HT-29 (cell line): ENCODE data around the gene ALMS1. TPM values are rescaled to one million over a fixed set of nuclear protein-coding genes. Genes with fewer than 3 reads are reported as not detected.
"Not testable (repeated sequence)": the region's sequence is repeated elsewhere in the genome, so short reads cannot be mapped to it uniquely, and the experiment has no call there.

ENCODE experiments used
- DNase-seq: peaks from one replicate; pipeline ENCODE4 v3.0.0-alpha.2; 2015; ENCODE audit warnings: low spot score
- total RNA-seq: library from RNA; depleted of rRNA; stranded (reverse); fragments of >200 nt; shearing (Covaris generic); gene quantifications from 2 replicates; pipeline ENCODE4 v1.2.3, GENCODE V29; 2014

ALMS1 gene
- total RNA-seq, 1 experiment from 2014 or later, result 13.9 TPM

DNA sequence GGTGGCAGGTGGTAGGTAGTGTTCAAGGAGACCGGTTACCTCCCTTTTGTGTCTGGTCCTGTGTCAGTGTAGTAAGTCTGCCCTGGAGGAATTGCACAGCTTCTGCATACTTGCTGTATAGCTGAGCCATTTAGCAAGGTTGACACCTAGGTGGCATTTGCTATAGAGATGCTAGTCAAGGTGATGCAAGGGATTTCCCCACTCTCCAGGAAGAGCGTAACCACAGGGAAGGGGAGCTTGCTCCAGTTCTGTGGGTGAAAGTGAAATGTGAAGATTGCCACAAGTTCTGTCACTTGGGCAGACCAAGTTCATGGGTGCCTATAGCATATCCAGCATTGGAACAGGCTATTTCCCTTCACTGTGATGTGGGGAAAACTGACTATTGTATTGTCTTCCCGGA lies 228.5 kb downstream of the ALMS1 start:
- no peak for DNase-seq

DNA sequence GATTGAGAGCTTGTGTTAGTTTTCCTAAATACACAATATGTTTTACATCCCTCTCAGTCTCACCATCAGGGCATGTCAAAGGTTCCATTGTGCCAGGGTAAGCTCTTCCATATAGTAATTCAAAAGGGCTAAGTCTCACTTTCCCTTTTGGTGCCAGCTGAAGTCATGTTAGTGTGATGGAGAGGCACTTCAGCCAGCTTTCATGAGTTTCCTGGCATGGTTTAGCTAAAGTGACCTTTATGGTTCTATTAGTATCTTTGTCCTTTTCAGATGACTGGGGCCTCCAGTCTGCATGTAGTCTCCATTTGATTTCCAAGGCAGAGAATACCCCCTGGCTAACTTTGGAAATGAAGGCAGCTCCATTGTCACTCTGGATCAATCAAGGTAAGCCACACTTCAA lies 229.4 kb downstream of the ALMS1 start:
- no peak for DNase-seq

DNA sequence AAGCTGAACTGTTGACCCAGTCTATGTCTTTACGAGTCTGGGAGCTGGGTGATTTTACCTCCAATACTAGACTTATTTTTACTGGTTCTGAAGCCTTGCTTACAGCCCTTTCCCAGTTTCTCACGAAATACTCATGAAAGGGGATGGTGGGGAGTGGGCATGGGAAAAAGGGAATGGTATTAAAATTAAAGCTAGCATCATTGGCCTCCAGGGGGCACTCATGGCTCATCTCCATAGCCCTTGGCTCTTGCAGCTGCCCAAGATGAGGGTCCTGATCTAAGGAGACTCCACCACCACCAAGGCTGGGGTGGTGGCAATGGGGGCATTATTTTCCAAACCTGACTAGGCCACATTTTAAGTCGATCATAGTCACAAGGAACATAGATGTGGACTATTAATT lies 234.3 kb downstream of the ALMS1 start:
- not testable (repeated sequence) for DNase-seq

DNA sequence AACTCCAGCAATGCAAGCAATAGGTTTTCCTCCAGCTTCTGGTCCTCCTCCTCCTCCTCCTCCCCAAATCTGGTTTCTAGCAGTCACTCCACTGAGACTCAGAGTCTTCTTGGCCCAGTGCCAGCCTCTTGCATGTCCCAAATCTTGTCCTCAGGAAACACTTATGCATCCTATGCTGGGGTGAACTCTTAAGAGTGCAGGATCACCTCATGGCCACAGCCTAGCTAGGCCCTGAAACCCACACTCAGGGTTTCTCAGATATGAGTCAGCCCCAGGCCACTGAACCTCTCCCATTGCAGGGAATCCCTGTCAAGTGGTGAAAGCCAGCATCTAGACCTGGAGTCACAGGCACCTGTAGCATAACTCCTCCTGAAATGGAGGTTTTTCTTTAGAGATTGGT lies 238.4 kb downstream of the ALMS1 start:
- DNase-seq, result not testable (repeated sequence)

DNA sequence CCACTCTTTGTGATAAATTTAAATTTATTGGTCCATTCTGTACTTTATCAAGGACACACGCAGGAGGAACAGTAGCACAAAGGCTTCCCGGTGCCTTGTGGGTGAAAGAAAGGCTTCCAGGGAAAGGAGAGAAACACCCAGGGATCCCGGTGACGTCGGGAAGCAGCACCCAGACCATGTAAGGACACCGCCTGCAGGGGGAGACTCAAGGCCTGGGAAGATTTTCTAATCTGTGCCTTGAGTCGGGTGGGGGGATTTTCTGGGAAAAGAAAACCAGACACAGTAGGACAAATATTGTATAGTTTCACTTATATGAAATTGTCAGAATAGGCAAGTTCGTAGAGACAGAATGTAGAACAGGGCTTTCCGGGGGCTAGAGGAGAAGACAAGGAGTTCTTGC lies 239.0 kb downstream of the ALMS1 start:
- DNase-seq, result peak; percentile 12

DNA sequence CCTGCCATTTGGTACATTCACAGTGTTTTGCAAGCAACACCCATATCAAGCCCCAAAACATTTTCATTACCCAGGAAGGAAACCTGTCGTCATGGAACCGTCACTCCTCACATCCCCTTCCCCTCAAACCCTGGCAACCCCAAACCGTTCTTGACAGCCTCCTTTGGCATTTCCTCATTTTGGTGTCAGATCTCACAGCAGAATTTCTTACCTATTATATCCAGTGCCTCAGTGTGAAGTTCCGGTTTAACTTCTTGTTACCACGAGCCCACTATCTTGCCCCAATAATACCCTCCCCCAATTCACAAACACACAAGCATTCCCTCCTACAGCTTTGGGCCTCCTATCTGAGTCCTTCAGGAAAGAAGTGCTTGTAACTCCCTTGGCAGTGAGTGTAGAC lies 240.6 kb downstream of the ALMS1 start:
- not testable (repeated sequence) for DNase-seq

DNA sequence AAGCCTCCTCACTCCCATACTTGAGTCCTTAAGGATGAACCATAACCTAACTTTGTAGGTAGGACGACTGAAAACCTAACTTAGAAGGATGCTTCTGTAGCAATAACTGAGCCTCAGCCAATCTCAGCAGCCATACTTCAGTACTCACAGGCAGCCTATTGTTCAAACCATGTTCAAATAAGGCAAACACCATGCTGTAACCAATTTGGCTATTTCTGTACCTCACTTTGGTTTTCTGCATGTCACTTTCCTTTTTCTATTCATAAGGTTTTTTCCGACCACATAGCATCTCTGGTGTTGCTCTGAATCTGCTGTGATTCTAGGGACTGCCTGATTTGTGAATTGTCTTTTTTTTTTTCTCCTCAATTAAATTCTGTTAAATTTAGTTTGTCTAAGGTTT lies 242.9 kb downstream of the ALMS1 start:
- DNase-seq, result not testable (repeated sequence)

DNA sequence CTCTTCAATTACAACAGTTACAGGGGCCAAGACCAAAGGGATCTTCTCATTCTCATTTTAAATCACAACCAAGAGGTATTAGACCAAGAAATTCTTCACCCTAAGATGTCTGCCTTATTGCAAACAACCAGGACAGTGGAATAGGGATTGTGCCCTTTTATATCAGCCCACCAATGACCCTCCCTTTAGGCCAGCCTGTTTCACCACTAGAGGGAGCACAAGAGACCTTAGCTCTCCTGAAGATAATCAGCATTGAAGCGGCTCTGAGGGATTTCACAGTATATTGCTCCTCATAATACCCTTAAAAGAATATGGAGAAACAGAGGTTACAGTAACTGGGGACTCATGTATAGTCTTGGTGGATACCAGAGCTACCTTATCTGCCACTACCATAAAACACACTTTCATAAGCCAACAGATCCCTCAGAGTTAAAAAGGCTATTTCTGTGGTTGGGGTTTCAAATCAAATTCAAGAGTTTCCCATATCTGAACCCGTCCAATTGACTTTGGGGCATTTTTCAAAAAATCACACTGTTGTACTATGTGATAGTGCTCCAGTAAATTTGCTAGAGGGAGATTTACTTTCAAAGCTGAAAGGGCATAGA lies 245.1 kb downstream of the ALMS1 start:
- DNase-seq, result peak; percentile 20

DNA sequence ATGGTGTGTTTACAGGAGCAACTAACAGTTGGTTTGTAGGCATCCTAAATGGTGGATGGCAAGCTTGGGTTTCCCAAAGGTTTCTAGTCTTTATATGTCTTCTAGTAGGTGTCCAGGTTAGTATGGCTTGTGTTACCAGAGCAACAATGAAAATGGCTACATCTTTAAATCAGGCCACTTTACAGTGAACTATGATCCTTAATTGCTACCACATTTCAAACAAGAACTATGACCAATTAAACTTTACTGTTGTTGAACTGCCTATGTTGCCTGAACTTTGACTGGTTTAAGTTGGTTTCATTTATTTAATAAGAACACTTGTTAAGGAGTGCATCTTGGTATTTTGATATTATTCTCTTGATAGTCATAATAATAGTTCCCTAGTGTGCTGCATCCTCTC lies 251.3 kb downstream of the ALMS1 start:
- DNase-seq, result not testable (repeated sequence)

DNA sequence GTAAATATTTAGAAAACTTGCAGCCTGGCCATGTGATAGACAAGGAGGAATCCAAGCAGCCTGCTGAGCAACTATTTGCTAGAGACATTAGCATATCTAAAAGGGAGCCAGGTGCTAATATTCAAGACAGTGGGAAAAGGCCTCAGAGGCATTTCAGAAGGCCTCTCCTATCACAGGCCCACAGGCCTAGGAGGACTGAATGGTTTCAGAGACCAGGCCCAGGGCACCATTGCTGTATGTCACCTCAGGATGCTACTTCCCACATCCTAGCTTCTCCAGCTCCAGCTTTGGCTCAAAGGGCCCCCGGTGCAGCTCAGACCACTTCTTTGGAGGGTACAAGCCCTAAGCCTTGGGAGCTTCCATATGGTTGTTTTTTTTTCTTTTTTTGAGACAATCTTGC lies 252.8 kb downstream of the ALMS1 start:
- no peak for DNase-seq

DNA sequence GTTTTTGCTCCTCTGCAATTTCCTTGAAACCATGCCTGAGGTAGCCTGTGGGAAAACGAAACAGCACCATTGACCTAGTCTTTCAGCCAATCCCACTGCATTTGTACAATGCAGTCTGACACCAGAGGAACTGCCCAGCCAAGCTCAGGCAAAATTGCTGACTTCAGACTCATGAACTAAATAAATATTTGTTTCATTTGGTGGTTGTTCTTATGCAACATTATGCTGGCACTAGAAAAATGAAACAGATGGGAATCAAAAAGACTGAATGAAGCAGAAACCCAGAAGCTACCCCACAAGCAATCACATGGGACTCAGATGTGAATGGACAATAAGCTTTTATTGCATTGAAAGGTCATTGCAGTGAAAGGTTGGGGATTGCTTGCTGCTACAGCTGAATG lies 254.9 kb downstream of the ALMS1 start:
- no peak for DNase-seq

DNA sequence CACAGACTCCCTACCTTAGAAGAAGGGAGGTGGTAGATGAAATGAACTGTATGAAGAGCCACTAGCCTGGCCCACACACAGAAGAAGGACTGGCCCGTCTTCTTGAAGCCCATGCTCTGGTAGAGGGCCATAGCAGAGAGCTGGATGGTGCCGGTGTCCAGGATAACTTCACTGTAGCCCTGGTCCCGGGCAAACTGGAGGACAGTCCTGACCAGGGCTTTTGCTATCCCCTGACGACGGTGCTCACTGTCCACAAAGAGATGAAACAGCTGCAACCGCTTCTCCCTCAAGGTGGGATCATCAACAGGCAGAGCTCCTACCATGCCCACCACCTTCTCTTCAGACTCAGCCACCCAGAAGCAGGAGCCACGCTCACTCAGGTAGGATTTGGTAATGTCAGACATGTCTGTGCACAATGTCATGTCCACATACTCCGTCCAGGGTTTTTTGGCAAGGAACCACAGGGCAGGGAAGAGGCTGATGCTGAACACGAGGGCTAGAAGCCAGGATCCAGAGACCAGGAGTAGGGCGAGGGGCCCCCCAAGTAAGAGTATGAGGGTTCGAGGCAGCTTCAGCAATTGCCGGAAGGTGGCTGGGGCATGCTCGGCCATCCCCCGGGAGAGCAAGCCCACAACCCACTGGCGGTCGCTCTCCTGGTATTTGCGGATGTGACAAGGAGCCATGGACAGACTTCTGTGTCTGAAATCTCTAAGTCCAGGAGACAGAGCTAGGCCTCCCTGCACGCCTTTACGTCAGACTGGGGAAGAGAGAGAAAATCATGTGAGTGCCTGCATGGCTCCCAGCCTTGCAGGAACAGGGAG lies 255.5 kb downstream of the ALMS1 start:
- DNase-seq, result no peak

DNA sequence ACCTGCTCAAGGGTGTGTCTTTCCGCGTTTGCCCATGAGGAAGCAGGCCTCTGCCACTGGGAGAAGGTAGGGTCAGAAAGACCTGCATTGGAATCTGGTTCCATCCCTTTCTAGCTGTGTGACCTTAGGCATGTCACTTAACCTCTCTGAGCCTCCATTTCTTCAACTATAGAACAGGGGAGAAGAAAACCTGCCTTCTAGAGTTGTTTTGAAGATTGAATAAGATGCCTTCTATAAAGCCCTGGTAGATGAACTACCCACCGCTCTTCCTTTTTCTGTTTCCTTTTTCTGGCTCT lies 256.1 kb downstream of the ALMS1 start:
- DNase-seq, result no peak

DNA sequence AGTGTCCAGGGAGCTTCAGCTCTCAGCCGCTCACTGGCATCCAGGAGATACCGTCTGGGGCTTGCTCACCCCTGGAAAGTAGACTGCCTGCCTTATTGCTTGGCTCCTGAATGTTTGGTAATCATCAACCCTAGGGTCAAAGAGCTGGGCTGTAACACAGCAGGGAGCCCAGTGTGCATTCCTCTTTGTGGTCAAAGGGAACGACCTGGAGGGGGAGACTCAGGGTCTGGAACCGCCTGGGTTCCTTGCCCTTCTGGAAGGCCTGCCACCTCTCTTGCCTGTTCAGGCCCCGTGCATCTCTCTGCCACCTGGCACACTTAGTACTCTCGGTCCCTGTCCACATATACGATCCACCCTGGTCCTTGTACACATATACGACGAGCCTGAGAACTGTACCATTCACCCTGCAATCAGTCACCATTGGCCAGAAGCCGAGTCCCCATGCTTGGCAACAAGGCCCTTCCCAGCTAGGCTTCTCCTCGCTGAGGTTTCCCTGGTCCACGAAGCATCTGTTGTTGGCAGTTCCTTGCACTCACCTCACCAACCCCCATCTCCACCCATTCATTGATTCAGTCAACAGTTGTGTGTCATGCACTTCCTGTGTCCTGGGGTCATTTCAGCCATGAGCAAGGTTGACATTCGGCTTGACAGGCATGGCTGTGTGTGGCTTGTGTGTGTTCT lies 256.8 kb downstream of the ALMS1 start, which contains the start of gene NAT8:
Gene NAT8, minus strand, starts transcription at position 85 of the 681 bp plus-strand sequence. CDS start 794 bp downstream, outside the sequence.
- no peak for DNase-seq

DNA sequence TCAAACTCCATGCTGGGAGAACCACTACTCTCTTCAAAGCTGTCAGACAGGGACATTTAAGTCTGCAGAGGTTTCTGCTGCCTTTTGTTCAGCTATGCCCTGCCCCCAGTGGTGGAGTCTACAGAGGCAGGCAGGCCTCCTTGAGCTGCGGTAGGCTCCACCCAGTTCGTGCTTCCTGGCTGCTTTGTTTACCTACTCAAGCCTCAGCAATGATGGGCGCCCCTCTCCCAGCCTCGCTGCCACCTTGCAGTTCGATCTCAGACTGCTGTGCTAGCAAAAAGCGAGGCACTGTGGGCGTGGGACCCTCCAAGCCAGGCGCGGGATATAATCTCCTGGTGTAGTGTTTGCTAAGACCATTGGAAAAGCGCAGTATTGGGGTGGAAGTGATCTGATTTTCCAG lies 262.1 kb downstream of the ALMS1 start:
- DNase-seq, result not testable (repeated sequence)

DNA sequence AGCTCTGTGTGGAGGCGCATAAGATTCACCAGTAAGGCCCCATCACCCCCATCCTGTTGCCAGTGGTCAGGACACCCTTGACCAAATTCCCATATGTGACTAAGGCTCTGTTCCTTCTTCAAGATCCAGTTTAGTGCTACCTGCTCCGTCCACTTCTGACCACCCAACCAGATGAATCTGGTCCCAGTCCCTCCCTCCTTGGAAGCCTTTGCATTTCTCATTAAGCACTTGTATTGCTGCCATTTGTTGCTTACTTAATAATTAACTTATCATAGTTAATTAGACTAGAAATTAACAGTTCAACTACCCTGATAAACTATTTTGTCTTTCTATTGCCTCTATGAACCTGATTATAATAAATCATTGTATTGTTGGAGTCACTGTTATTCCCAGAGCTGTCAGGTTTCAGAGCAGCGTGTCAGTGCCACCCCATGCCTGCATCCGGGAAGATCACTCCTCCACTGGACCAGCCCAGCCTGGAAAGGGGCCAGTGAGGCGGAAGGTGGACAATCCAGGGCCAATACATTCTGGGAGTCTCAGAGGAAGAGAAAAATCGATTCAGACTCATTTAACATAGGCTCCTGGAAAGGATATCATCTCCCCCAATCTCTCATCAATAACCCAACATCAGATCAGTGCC lies 266.1 kb downstream of the ALMS1 start:
- no peak for DNase-seq

DNA sequence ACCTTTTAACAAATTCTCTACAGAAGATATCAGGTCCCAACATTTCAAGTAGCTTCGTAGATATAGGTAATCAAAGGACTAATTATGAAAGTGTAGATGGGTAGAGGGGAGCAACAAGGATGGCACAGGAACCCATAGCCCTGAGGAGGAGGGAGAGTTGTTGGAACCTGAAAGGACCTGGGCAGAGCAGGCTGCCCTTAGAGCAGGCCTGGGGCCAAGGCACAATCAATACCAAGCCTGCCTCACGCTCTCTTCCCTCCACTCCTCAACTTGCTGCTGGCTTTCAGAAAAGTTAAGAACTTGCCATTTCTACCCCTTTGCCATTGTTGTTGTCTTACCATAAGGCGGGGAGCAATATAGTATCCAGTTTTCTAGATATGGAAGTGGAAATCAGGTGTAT lies 266.7 kb downstream of the ALMS1 start:
- DNase-seq, result no peak

DNA sequence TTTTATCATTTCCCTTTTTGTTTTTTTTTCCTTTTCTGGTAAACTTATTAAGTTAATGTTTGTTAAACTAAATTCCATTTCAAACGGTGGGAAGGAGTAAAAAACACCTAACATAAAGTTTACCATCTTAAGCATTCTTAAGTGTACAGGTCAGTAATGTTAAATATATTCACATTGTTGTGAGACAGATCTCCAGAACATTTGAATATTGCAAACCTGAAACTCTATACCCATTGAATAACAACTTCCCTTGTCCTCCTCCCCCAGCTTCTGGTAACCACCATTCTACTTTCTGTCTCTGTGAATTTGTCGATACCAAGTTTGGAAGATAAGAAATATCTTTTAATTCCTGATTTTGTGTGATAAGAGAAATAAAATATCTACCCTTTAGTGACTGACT lies 268.5 kb downstream of the ALMS1 start:
- no peak for DNase-seq
